HG02943 (cell line): ENCODE measurements around the gene STK33.
"Not testable (repeated sequence)": the region's sequence is repeated elsewhere in the genome, so short reads cannot be mapped to it uniquely, and the experiment has no call there.

Experiments used
- ATAC-seq: cut with Tn5 transposase; IDR thresholded peaks from one replicate; pipeline ENCODE4 v1.9.1; 2021; ENCODE audit warnings: mild to moderate bottlenecking, low read depth, moderate library complexity; ENCODE audit not compliant: unreplicated experiment

The STK33 gene

GRCh38 chr11:8558436-8558835 is 35.6 kb downstream of the STK33 start:
- no peak for ATAC-seq

DNA sequence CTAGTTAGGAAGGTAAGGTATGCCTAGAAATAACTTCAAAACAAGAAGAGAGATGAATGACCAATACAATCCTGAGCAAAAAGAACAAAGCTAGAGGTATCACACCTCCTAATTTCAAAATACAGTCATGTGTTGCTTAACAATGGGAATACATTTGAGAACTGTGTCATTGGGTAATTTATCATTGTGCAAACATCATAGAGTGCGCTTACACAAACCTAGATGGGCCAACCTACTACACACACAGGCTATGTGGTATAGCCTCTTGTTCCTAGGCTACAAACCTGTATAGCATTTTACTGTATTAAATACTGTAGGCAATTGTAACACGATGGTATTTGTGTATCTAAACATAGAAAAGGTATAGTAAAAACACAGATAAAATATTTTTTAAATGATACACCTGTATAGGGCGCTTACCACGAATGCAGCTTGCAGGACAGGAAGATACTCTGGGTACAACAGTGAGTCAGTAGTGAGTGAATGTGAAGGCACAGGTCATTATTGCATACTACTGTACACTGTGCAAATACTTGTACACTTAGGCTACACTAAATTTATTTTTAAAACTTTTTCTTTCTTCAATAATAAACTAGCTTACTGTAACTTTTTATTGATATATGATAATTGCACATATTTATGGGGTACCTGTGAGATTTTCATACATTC is 48.2 kb downstream of the STK33 start:
- ATAC-seq, result no peak

DNA sequence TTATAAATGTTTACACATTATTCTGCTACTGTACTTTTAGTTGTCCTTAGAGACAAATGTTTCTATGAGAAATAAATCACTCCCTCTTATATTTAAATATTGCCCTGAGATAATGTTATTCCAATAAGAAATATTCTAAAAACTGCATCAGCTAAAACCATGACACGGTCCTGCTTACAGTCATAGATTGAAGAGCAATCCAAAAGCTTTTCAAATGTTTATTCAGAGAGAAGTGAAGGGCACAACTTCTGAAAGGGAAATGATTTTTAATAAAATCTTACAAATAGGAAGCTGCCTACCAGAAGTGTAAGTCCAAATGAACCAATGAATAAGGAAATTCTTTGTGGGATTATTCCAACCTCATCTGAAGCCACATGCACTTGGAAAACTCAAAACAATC is 49.2 kb downstream of the STK33 start:
- ATAC-seq, result no peak

- ATAC-seq, result no peak
Measured at GRCh38 chr11:8543278-8543677, 50.8 kb downstream of the STK33 start.

DNA sequence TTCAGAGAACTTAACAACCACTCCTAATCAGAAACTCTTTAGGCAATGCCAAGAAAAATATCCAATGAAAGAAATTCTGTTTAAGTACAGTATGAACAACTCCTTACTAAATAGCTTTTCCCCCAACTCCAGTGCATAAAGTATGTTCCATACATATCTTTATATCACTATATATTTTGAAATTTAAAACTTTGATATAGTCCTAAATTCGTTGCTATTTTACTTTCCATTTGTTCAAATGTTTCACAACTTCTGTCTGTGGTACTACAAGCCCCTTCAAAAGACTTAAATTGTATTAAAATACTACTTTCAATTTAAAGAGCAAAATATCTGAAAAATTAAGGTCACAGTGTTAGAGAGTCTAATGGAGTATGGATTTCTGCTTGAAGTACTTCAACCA is 52.6 kb downstream of the STK33 start:
- no peak for ATAC-seq

- ATAC-seq, result peak; percentile 77
Measured at GRCh38 chr11:8533332-8533731, 60.7 kb downstream of the STK33 start.

GRCh38 chr11:8532475-8532874 is 61.6 kb downstream of the STK33 start:
- ATAC-seq, result peak; percentile 66

DNA sequence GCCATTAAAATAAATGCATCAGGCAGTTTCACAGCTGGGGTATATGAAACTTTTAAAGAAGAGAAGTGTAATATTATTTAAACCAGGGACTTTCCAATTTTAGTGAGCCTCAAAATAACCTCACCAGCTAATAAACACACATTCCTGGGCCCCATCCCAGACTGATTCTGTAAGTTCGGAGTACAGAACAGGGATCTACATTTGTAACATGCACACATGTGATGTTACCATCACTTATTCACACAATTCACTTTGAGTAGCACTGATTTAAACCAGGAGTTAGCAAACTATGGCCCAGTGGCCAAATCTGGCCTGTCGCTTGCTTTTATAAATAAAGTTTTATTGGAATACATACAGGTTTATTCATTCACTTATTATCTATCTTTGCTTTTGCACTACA is 62.0 kb downstream of the STK33 start:
- no peak for ATAC-seq

- ATAC-seq, result no peak
Measured at GRCh38 chr11:8531312-8531711, 62.7 kb downstream of the STK33 start.

DNA sequence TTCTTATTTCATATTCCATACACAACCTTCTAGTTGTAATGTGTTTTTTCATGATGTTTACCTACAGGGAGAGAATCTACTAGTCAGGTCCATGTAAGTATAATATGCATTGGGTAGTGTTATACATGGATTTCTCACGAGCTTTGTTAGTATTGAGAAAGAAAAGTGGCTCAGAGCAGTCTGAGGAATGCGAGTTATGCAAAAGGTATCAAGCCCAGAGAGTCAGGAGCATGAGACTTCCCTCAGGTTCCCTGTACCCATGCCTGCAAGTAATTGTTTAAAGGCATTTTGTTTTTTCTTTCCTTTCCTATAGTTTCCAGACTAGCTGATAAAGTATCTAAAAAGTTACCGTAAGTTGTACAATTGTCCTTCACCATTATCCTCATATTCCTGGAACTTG is 66.1 kb downstream of the STK33 start:
- no peak for ATAC-seq

GRCh38 chr11:8523396-8523795 is 70.6 kb downstream of the STK33 start:
- ATAC-seq, result no peak

DNA sequence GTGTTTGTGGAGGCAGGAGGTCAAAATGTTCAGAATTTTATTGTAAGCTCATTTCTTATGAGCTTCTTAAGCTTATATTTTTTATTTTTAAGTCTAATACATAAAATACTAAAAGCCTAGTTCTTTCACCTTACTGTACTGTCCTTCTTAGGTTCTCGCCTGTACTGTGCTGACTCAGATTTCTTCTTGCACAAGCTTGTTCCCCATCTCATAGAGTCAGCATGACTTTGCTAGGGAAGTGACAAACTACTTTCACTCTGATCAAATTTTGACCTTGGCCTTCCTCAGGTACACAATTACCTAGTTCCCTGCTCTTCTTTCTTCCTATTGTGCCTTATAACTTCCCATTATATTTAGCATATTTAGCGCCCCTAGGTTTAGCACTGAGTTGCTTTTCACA is 81.5 kb downstream of the STK33 start:
- ATAC-seq, result no peak

DNA sequence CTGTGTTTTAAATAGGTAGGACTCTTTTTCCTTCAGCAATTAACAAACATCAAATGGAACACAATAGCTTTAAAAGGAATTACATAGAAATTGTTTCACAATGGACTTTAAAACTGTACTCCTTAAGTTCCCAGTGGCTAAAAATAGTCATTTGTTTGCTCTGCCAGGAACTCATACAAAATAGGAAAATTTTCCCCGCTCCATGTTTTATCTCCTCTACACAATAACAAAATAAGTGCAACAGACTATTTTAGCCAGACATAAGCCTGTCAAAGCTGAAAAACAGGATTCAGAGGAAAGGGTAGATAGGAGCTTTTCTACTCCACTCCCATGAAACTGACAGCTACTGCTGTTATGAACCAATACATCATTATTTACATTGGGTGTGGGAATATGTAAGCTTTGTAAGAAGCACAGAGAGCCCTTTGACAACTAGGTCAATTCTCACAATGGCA is 90.1 kb downstream of the STK33 start:
- no peak for ATAC-seq

DNA sequence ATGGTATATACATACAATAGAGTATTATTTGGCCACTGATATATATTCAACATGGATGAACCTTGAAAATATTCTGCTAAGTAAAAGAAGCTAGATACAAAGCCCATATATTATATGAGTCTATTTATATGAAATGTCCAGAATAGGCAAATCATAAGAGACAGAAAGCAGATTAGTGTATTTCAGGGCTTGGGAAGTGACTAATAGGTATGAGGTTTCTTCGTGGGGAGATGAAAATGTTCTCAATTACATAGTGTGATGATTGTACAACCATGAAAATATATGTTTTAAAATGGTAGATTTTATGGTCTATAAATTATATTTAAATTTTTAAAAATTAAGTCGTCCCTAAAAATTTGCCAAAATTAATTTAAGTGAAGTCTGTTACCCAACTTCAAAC is 92.2 kb downstream of the STK33 start:
- no peak for ATAC-seq

- ATAC-seq, result no peak
Measured at GRCh38 chr11:8488395-8488794, 105.6 kb downstream of the STK33 start.

DNA sequence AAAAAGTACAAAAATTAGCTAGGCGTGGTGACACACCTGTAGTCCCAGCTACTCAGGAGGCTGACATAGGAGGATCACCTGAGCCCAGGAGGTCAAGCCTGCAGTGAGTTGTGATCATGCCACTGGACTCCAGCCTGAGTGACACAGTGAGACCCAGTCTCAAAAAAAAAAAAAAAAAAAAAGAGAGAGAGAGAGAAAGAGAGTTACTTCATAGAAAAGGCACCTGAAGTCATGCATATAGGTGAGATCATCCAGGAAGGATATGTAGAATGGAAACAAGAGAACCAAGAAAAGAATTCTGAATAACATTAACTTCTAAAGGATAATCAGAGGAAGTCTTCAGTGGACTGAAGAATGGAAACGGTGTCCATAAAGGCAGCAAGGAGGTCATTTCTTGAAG is 106.8 kb downstream of the STK33 start:
- ATAC-seq, result no peak

- no peak for ATAC-seq
Measured at GRCh38 chr11:8484251-8484650, 109.8 kb downstream of the STK33 start.

DNA sequence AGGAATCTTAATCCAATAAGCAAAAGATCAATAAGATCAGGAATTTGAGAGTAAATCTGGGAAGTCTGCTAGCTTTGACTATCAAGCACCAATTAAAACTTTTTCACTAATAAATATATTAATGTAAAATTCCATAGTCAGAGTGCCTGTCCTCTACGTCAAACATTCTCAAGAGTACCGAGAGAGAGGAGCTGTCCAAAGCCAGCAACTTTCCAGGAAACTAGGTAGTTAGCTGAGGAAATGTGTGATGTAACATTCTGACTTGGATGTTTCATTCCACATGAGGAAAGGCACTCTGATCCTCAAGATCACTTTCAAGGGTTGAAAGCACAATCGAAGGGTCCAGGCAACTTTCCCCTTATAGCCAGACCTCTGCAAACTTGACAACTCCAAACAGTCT is 113.2 kb downstream of the STK33 start:
- ATAC-seq, result no peak

- peak; percentile 87 for ATAC-seq
Measured at GRCh38 chr11:8477680-8478079, 116.3 kb downstream of the STK33 start.

DNA sequence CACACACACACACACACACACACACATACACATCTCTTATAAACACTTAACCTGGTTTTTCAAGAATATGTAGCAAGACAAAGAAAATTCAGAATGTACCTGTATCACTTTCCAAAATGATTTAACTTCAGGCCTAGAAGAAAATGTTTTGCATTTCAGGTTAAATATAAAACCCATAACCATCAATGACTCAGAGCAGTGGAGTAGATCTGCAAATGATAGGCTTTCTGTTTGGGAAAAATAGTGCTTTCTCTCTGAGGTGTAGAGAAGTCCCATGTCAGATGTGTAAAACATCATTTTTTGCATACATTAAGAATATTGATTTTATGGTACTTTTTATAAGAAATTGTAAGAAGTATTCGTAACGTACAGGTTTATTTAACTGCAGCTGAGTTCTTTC is 116.9 kb downstream of the STK33 start:
- no peak for ATAC-seq

- not testable (repeated sequence) for ATAC-seq
Measured at GRCh38 chr11:8467806-8468205, 126.2 kb downstream of the STK33 start.

GRCh38 chr11:8467356-8467755 is 126.7 kb downstream of the STK33 start:
- ATAC-seq, result not testable (repeated sequence)

- ATAC-seq, result not testable (repeated sequence)
Measured at GRCh38 chr11:8466884-8467283, 127.1 kb downstream of the STK33 start.
